ENCODE data around the gene TAPBPL.

Gene TAPBPL

DNA sequence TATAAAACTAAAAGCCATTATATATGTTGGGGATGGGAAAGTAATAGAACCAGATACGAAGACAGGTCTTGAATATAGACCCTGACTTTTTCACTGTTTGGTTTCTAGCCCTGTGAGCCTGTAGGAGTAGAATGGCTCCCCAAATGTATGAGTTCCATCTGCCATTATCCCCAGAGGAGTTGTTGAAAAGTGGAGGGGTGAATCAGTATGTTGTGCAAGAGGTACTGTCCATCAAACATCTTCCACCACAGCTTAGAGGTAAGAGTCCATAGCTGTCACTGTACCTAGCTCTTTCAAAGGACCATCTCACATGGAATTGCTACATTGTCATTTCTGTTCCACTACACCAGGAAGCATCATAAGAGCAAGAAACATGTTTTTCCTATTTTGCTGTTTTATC is 43.1 kb downstream of the TAPBPL start:
- TF ChIP-seq FOXP2 (optimal IDR thresholded peaks at IDR 0.05; ENCODE audit: borderline replicate concordance, extremely low read depth, extremely low read length, insufficient read depth) (no peak), POLR2AphosphoS5 (IDR thresholded peaks at IDR 0.05; ENCODE audit: low read depth, low read length) (no peak)
- TF ChIP-seq, protein P1, sequence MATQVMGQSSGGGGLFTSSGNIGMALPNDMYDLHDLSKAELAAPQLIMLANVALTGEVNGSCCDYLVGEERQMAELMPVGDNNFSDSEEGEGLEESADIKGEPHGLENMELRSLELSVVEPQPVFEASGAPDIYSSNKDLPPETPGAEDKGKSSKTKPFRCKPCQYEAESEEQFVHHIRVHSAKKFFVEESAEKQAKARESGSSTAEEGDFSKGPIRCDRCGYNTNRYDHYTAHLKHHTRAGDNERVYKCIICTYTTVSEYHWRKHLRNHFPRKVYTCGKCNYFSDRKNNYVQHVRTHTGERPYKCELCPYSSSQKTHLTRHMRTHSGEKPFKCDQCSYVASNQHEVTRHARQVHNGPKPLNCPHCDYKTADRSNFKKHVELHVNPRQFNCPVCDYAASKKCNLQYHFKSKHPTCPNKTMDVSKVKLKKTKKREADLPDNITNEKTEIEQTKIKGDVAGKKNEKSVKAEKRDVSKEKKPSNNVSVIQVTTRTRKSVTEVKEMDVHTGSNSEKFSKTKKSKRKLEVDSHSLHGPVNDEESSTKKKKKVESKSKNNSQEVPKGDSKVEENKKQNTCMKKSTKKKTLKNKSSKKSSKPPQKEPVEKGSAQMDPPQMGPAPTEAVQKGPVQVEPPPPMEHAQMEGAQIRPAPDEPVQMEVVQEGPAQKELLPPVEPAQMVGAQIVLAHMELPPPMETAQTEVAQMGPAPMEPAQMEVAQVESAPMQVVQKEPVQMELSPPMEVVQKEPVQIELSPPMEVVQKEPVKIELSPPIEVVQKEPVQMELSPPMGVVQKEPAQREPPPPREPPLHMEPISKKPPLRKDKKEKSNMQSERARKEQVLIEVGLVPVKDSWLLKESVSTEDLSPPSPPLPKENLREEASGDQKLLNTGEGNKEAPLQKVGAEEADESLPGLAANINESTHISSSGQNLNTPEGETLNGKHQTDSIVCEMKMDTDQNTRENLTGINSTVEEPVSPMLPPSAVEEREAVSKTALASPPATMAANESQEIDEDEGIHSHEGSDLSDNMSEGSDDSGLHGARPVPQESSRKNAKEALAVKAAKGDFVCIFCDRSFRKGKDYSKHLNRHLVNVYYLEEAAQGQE (IDR thresholded peaks at IDR 0.05; ENCODE audit: insufficient read depth in 1 of 2, low read depth in 2 of 2, low read length in 2 of 2) = no peak

DNA sequence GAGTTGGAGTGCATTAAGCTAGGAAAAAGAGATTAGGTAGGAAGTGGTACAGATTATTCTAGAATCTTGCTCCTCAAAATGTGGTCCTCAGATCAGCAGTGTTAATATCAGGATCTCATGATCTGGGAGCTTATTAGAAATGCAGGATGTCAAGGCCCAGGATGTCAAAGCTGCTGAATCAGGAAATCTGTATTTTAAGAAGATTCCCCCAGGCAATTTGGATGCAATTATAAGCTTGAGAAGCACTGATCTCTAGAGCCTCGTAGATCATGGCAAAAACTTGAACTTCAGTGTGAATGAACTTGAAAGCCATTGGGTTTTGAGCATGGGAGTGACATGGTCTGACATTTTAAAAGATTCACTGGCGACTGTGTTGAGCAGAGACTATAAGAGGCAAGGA is 48.6 kb downstream of the TAPBPL start:
- TF ChIP-seq TAF1 (IDR thresholded peaks at IDR 0.05; ENCODE audit: borderline replicate concordance, insufficient read depth, low read length) (no peak), POLR2AphosphoS5 (IDR thresholded peaks at IDR 0.05; ENCODE audit: low read depth, low read length) (no peak), FOXP2 (optimal IDR thresholded peaks at IDR 0.05; ENCODE audit: borderline replicate concordance, extremely low read depth, extremely low read length, insufficient read depth) (no peak), SIN3A (IDR thresholded peaks at IDR 0.05; ENCODE audit: borderline replicate concordance, insufficient read depth, low read length) (no peak)
- TF ChIP-seq, protein P1 (IDR thresholded peaks at IDR 0.05; ENCODE audit: insufficient read depth in 1 of 2, low read depth in 2 of 2, low read length in 2 of 2) = no peak

DNA sequence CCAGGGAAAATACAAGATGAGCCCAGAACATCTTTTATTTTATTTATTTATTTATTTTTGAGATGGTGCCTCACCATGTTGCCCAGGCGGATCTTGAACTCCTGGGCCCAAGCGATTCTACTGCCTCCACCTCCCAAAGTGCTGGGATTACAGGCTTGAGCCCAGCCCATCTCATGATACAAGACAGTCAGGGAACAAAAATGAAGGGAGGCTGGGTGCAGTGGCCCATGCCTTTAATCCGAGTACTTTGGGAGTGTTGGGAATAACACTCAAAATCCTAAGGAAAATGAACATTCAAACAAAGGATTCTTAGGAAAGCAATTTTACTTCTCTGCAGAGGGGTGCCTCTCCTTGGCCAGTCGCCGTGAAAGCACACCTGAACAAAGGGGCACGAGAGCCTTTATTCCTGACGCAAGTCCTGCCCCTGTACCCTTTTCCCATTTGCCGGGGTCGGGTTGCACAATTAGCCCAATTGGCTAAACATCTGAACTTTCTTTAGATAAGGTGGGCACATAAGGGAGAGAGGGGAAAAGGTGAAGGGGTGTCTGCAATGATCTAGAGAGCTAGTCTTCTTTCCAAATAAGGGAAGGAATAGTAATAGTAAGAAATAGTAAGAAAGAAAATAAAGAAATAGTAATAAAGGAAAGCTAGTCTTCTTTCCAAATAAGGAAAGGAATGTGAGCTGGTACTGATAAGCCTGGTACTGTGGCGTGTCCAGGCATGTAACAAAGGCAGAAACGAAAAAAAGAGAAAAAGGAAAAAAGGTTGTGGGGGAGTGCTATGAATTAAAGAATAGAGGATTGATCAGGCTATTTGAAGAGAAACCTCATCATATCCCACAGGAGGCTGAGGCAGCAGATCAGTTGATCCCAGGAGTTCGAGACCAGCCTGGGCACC is 55.5 kb downstream of the TAPBPL start:
- TF ChIP-seq SIN3A (IDR thresholded peaks at IDR 0.05; ENCODE audit: borderline replicate concordance, insufficient read depth, low read length) = no peak
- TF ChIP-seq, protein P1 (IDR thresholded peaks at IDR 0.05; ENCODE audit: insufficient read depth in 1 of 2, low read depth in 2 of 2, low read length in 2 of 2) = no peak
- no peak for TF ChIP-seq FOXP2 (optimal IDR thresholded peaks at IDR 0.05; ENCODE audit: borderline replicate concordance, extremely low read depth, extremely low read length, insufficient read depth)
- TF ChIP-seq TAF1 (IDR thresholded peaks at IDR 0.05; ENCODE audit: borderline replicate concordance, insufficient read depth, low read length) = no peak
- no peak for TF ChIP-seq POLR2AphosphoS5 (IDR thresholded peaks at IDR 0.05; ENCODE audit: low read depth, low read length)

DNA sequence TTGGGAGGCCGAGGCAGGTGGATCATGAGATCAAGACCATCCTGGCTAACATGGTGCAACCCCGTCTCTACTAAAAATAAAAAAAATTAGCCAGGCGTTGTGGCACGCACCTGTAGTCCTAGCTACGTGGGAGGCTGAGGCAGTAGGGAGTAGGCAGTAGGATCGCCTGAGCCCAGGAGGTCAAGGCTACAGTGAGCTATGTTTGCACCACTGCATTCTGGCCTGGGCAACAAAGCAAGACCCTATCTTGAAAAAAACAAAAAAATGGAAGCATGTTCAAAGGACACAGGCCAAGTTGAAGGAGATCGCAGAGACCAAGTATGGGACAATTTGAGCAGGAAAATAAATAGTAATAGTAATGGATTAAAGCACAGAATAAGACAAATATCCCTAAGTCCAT is 56.2 kb downstream of the TAPBPL start:
- TF ChIP-seq FOXP2 (optimal IDR thresholded peaks at IDR 0.05; ENCODE audit: borderline replicate concordance, extremely low read depth, extremely low read length, insufficient read depth) (no peak), POLR2AphosphoS5 (IDR thresholded peaks at IDR 0.05; ENCODE audit: low read depth, low read length) (no peak), SIN3A (IDR thresholded peaks at IDR 0.05; ENCODE audit: borderline replicate concordance, insufficient read depth, low read length) (no peak), TAF1 (IDR thresholded peaks at IDR 0.05; ENCODE audit: borderline replicate concordance, insufficient read depth, low read length) (no peak)
- TF ChIP-seq, protein P1 (IDR thresholded peaks at IDR 0.05; ENCODE audit: insufficient read depth in 1 of 2, low read depth in 2 of 2, low read length in 2 of 2) = no peak
